Spinal cord (tissue), 4 donors: ENCODE data around the gene SPDYE6. TPM values are rescaled to one million over a fixed set of nuclear protein-coding genes. Genes with fewer than 3 reads are reported as not detected.

ENCODE experiments used
- polyA plus RNA-seq, 2 donors: library from polyadenylated mRNA; unstranded; fragments of 120-200 nt; gene quantifications; one replicate each; pipeline ENCODE4 v1.2.1, GENCODE V29; 2013; ENCODE audit not compliant: insufficient read length in 2 of 2
- small RNA-seq: library from RNA; depleted of rRNA; stranded (forward); fragments of <200 nt; gene quantifications from one replicate; pipeline ENCODE3, GENCODE V24; 2014; ENCODE audit warnings: low replicate concordance
- total RNA-seq, 2 donors: library from RNA; depleted of rRNA in 1 of 2; stranded (reverse); fragments of 120-200 nt in 1 of 2; fragments of >200 nt in 1 of 2; gene quantifications; one replicate each; pipeline versions ENCODE4 v1.2.3 to v1.2.4, GENCODE V29; 2013 to 2014

Gene SPDYE6
- total and polyA plus RNA-seq, 4 donors = 16.4 TPM; not detected in 3

Small RNA genes within 50 kb of the gene (small RNA-seq; reads per million reads assigned to genes)
- gene AC091390.4 (not detected), gene MIR548O (not detected), gene RF00019 (not detected)

Other genes with a start within 250 kb of the SPDYE6 start
- gene SH2B2, start 69.6 kb downstream of the SPDYE6 start, total RNA-seq = 1 to 10 TPM; 4.1 to 4.6 TPM
- gene SH2B2, start 69.6 kb downstream of the SPDYE6 start, polyA plus RNA-seq = 10 to 100 TPM; 21.6 to 28.0 TPM
- gene PRKRIP1, start 39.9 kb upstream of the SPDYE6 start, total RNA-seq = 10 to 100 TPM; 17.0 to 35.3 TPM
- 10 to 100 TPM; 47.0 to 57.8 TPM for gene PRKRIP1, start 39.9 kb upstream of the SPDYE6 start, polyA plus RNA-seq
- 10 to 100 TPM; 22.1 to 33.2 TPM for gene ORAI2, start 77.1 kb upstream of the SPDYE6 start, total RNA-seq
- 10 to 100 TPM; 55.3 to 61.8 TPM for gene ORAI2, start 77.1 kb upstream of the SPDYE6 start, polyA plus RNA-seq
- 10 to 100 TPM in 1 of 2 donors, 1 to 10 TPM in 1; 9.6 to 17.4 TPM for gene ALKBH4, start 108.4 kb upstream of the SPDYE6 start, total RNA-seq
- 10 to 100 TPM; 20.0 to 20.5 TPM for gene ALKBH4, start 108.4 kb upstream of the SPDYE6 start, polyA plus RNA-seq
- 10 to 100 TPM; 20.9 to 24.4 TPM for gene LRWD1, start 108.5 kb upstream of the SPDYE6 start, total RNA-seq
- gene LRWD1, start 108.5 kb upstream of the SPDYE6 start, polyA plus RNA-seq = 10 to 100 TPM; 42.3 to 48.6 TPM
- gene POLR2J, start 122.5 kb upstream of the SPDYE6 start, total RNA-seq = 10 to 100 TPM; 13.6 to 67.3 TPM
- 10 to 100 TPM; 52.6 to 53.3 TPM for gene POLR2J, start 122.5 kb upstream of the SPDYE6 start, polyA plus RNA-seq
- gene RASA4B, start 161.3 kb upstream of the SPDYE6 start, total RNA-seq = 10 to 100 TPM; 11.1 to 12.5 TPM
- 10 to 100 TPM; 34.2 to 65.3 TPM for gene RASA4B, start 161.3 kb upstream of the SPDYE6 start, polyA plus RNA-seq
- gene UPK3BL2, start 187.3 kb upstream of the SPDYE6 start, total RNA-seq = 10 to 100 TPM in 1 of 2 donors, 1 to 10 TPM in 1; 6.0 to 10.4 TPM
- gene UPK3BL2, start 187.3 kb upstream of the SPDYE6 start, polyA plus RNA-seq = 10 to 100 TPM in 1 of 2 donors, 1 to 10 TPM in 1; 8.6 to 40.3 TPM
- not detected for gene SPDYE2, start 194.8 kb upstream of the SPDYE6 start, total RNA-seq
- gene SPDYE2, start 194.8 kb upstream of the SPDYE6 start, polyA plus RNA-seq = 10 to 100 TPM in 1 of 2 donors, 1 to 10 TPM in 1; 3.7 to 20.4 TPM
- gene POLR2J3, start 216.1 kb upstream of the SPDYE6 start, total RNA-seq = 10 to 100 TPM; 29.2 to 49.8 TPM
- 100 to 1,000 TPM in 1 of 2 donors, 10 to 100 TPM in 1; 54.8 to 111 TPM for gene POLR2J3, start 216.1 kb upstream of the SPDYE6 start, polyA plus RNA-seq